OCI-LY1 (cell line): ENCODE measurements around the gene NR1D2.

Experiments used
- EZH2 ChIP-seq: fragments of 200-600 bp; sonication (generic), shearing (Covaris generic); IDR thresholded peaks from 2 replicates; pipeline ENCODE4 v1.8.0; 2017; ENCODE audit warnings: borderline replicate concordance, mixed run types, mild to moderate bottlenecking, antibody characterized with exemption, low read length, moderate library complexity, mixed read lengths
- TF ChIP-seq, protein P1 (sequence below): fragments of 200-600 bp; sonication (generic), shearing (Covaris generic); IDR thresholded peaks from 2 replicates; pipeline ENCODE4 v1.5.1; 2017; ENCODE audit warnings: mild to moderate bottlenecking, antibody characterized with exemption, low read length, moderate library complexity, mixed read lengths

DNA sequence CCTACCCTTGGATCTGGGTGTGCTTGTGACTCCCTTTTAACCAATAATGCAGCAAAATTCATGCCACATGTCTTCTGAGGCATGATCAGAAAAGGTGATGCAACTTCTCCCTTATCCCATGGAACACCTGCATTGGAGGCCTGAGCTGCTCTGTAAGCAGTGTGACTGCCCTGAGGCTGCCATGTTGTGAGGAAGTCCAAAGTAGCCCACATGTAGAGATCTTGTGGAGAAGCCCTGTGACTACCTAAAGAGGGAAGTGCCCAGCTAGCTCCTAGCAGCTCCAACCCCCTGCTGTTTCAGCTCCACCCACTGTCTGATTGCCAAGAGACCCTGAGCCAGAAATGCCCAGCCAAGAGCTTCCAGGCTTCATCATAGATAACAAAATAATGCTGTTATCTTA, 6.4 kb upstream of the NR1D2 start:
- TF ChIP-seq EZH2: no peak
- TF ChIP-seq, protein P1, sequence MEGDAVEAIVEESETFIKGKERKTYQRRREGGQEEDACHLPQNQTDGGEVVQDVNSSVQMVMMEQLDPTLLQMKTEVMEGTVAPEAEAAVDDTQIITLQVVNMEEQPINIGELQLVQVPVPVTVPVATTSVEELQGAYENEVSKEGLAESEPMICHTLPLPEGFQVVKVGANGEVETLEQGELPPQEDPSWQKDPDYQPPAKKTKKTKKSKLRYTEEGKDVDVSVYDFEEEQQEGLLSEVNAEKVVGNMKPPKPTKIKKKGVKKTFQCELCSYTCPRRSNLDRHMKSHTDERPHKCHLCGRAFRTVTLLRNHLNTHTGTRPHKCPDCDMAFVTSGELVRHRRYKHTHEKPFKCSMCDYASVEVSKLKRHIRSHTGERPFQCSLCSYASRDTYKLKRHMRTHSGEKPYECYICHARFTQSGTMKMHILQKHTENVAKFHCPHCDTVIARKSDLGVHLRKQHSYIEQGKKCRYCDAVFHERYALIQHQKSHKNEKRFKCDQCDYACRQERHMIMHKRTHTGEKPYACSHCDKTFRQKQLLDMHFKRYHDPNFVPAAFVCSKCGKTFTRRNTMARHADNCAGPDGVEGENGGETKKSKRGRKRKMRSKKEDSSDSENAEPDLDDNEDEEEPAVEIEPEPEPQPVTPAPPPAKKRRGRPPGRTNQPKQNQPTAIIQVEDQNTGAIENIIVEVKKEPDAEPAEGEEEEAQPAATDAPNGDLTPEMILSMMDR: no peak
